Heart left ventricle (tissue), 13 donors: Measurements from ENCODE around the gene NPIPA3.

Experiments
- POLR2A ChIP-seq, 2 donors: fragments of 450-650 bp; IDR thresholded peaks; one replicate each; pipeline ENCODE4 v1.6.1; 2017; ENCODE audit warnings: antibody characterized with exemption in 2 of 2, mild to moderate bottlenecking in 2 of 2, moderate library complexity in 2 of 2
- TF ChIP-seq, protein P1 (sequence below), 12 donors: fragments of 200-600 bp; sonication (generic) in 4 of 12; IDR thresholded peaks; one replicate each; pipeline versions ENCODE4 v1.5.0 to v1.8.0; 2018 to 2022; ENCODE audit warnings: antibody characterized with exemption in 12 of 12, mild to moderate bottlenecking in 5 of 12
- donor health status: ischemic (EF 13 %, LVEDD 7.1; RV severe dilation, severe dysfunction).
- donor health status: DM: no; HTN: yes; CAD: no.
- donor health status: DM: no; HTN: no; CAD: no.
- donor health status: ischemic (EF 25% LVEDD 6.9; RV normal size, moderate dysfunction).
- donor health status: ischemic (EF 25% LVEDD 5.7; RV mildly dilated, moderate dysfunction).
- donor health status: ischemic (EF 35%, LVEDD 5.7; RV mildly dilated, moderate dysfunction).
- donor health status: nonischemic (EF 11% LVEDD 7.7; RV severe dilation, severe dysfunction).
- donor health status: DM: yes; HTN: yes; CAD: no.
- donor health status: PGD.
- donor health status: ischemic (EF 29% LVEDD 5.4; RV normal size, mild dysfunction).
- donor health status: nonischemic (EF 23%, LVEDD 6.1; RV moderate dilation, normal function).

DNA sequence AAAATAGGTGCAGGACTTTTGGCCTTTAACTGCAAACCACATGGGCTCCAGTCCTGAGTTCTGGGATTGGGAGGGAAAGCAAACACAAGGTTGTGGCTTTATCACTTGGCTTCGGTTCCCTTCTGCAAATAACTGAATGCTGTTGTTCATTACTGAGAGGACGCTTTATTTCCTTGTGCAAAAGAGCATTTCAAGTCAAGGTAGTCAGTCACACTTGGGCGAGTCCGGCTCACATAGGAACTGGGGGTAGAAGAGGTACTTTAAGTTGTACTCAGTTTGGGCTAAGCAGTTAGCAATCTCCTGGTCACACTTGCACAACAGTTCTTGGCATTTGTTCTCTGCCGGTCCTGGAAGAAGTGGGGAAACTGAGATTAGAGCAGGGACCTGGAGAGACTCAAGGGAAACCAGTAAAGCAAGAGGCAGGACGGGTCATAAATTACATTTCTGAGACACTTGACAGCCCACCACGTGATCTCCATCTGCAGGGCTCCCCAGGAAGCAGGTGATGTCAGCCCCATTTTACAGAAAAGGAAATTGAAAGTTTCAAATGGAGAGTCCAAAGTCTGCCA, 30.7 kb upstream of the NPIPA3 start:
- TF ChIP-seq POLR2A (IDR thresholded peaks at IDR 0.05): no peak
- TF ChIP-seq, protein P1, sequence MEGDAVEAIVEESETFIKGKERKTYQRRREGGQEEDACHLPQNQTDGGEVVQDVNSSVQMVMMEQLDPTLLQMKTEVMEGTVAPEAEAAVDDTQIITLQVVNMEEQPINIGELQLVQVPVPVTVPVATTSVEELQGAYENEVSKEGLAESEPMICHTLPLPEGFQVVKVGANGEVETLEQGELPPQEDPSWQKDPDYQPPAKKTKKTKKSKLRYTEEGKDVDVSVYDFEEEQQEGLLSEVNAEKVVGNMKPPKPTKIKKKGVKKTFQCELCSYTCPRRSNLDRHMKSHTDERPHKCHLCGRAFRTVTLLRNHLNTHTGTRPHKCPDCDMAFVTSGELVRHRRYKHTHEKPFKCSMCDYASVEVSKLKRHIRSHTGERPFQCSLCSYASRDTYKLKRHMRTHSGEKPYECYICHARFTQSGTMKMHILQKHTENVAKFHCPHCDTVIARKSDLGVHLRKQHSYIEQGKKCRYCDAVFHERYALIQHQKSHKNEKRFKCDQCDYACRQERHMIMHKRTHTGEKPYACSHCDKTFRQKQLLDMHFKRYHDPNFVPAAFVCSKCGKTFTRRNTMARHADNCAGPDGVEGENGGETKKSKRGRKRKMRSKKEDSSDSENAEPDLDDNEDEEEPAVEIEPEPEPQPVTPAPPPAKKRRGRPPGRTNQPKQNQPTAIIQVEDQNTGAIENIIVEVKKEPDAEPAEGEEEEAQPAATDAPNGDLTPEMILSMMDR (IDR thresholded peaks at IDR 0.05): no peak
